Activated naive CD4-positive, alpha-beta T cell treated with anti-CD3 and anti-CD28 coated beads, Interleukin-2, amount 50 U/mL, for 72 hours (primary cell): Measurements from ENCODE around the gene IFITM10. TPM values are rescaled to one million over a fixed set of nuclear protein-coding genes. Genes with fewer than 3 reads are reported as not detected.
A peak's percentile ranks its signal among the peaks of the same experiment; 100 is the strongest.

Source experiments
- ATAC-seq, 2 donors: fragments of 150-1000 bp; cut with Tn5 transposase; 2 replicates each; pipeline ENCODE4 v1.10.0; 2021; ENCODE audit warnings: mild to moderate bottlenecking in 2 of 2, moderate library complexity in 2 of 2
- DNase-seq, 2 donors: peaks; one replicate each; pipeline ENCODE4 v3.0.0; 2021 to 2022; ENCODE audit warnings: low spot score in 2 of 2
- H3K27ac Mint-ChIP-seq, 2 donors: one replicate each; pipeline ENCODE4 v1.8.0; 2022; ENCODE audit warnings: mild to moderate bottlenecking in 2 of 2, mixed read lengths in 2 of 2
- H3K36me3 Mint-ChIP-seq, 2 donors: one replicate each; pipeline ENCODE4 v1.8.0; 2022; ENCODE audit warnings: mixed read lengths in 2 of 2
- H3K9me3 Mint-ChIP-seq, 2 donors: one replicate each; pipeline ENCODE4 v1.8.0; 2022; ENCODE audit warnings: mixed read lengths in 2 of 2
- total RNA-seq, 2 donors: library from RNA; stranded (reverse); gene quantifications; one replicate each; pipeline ENCODE4 v1.2.3, GENCODE V29; 2022

IFITM10 gene
- total RNA-seq, 2 donors from 2014 or later: 1.2 to 1.8 TPM

- no peak for DNase-seq
- ATAC-seq: no peak
- H3K27ac Mint-ChIP-seq: peak overlapping the region; percentile 81 to 91
- H3K36me3 Mint-ChIP-seq: no peaks in the 10 kb centered on the region
- H3K9me3 Mint-ChIP-seq: no peaks in the 10 kb centered on the region
Measured at GRCh38 chr11:1758611-1759150, 8.3 kb upstream of the IFITM10 start.

DNA sequence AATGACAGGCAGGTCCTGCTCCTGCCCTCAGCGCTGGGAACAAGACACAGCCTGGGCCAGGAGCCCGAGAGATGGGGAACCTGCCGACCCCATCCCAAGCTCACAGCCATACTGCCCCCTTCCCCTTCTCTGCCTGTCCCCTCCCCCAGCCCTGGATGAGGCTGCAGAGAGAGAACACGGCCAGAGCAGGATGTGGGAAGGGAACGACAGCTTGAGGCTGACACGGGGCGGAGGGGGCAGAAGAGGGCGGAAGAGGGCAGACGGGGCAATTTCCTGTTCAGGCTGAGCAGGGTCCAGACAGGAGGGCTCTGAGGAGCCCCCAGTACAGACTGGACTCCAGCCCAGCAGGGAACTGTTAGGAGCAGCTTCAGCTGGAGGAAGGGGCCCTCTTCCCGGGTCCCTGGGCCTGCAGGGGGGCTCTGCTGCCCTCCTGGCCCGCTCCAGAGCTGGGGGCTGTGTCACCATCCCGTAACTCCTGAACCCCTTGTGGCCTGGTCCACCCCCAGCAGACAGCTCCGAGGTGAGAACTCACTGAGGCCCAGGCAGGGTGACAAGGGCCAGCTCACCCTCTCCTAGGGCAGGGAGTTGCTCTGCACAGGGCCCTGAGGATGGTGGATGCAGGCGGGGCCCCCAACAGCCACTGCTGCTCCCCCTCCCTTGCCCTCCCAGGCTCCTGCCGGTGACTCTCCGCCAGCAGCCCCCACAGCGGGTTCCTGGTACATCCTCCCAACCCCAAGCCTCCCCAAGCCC, 7.6 kb upstream of the IFITM10 start:
- peak in 1 of 2 donors; percentile 37 for DNase-seq
- no peaks in the 10 kb centered on the region for H3K36me3 Mint-ChIP-seq
- peak; percentile 62 to 83 for ATAC-seq
- H3K9me3 Mint-ChIP-seq: no peaks in the 10 kb centered on the region
- peak overlapping the region; percentile 91 to 96 for H3K27ac Mint-ChIP-seq

- H3K9me3 Mint-ChIP-seq: no peaks in the 10 kb centered on the region
- H3K27ac Mint-ChIP-seq: peak overlapping the region; percentile 91 to 96
- ATAC-seq (peak; percentile 4 to 9), DNase-seq (no peak)
- H3K36me3 Mint-ChIP-seq: no peaks in the 10 kb centered on the region
Measured at GRCh38 chr11:1756791-1757771, 6.7 kb upstream of the IFITM10 start.

DNA sequence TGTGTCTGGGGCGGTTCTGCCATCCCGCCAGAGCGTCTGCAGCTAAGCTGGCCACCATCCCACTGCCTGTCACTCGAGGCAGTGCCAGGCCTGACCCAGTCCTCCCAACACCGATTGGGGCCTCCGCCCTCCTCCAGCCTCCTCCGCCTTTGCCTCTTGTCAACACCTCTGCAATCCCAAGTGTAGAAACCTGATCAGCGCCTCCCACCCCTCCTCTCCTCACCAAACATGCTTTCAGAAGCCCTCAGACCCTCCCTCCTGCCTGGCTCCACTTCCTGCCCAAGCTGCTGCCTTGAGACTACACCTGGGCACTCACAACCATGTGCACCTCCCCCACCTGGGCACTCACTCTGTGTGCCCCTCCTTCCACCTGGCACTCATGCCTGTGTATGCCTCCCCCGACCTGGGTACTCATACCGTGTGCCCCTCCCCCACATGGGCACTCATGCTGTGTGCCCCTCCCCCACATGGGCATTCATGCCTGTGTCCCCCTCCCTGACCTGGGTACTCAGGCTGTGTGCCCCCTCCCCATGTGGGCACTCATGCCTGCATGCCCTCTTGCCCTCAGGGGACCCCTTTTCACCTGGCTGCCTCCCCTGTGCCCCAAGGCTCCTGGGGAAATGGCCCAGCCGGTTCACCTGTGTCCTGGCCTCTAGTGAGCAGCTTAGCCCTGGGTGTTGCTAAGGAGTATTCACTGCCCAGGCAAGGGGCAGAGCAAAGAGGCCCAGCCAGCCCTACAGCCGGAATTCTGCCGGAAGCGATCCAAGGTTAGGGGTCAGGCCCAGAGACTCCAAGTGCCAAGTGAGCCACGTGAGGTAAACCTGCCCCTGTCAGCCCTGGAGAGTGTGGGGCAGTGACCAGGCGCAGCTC, 5.5 kb upstream of the IFITM10 start:
- Mint-ChIP-seq H3K27ac (peak overlapping the region in 1 of 2 donors; percentile 65), H3K36me3 (no peaks in the 10 kb centered on the region), H3K9me3 (no peaks in the 10 kb centered on the region)
- ATAC-seq: no peak
- no peak for DNase-seq

DNA sequence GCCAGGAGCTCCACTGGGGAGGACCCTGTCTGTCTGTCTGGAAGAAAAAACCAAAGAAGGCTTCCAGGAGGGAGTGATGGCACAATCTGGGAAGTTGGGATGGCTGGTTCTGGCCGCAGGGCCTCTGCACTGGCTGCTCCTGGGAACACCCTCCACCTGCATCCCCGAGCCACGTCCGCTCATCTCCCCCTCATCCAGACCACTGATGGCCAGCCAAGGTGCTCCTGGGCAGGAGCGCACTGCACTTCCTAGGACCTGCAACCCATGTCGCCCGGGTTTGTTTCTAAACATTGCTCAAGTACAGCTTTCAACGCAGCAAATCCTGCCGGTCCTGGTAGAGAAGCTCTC, 4.9 kb upstream of the IFITM10 start:
- DNase-seq (no peak), ATAC-seq (no peak)
- H3K27ac Mint-ChIP-seq: peak overlapping the region in 1 of 2 donors; percentile 65
- H3K9me3 Mint-ChIP-seq: no peaks in the 10 kb centered on the region
- no peaks in the 10 kb centered on the region for H3K36me3 Mint-ChIP-seq

- no peaks in the 10 kb centered on the region for H3K36me3 Mint-ChIP-seq
Measured at GRCh38 chr11:1754376-1755150, 4.2 kb upstream of the IFITM10 start.

DNA sequence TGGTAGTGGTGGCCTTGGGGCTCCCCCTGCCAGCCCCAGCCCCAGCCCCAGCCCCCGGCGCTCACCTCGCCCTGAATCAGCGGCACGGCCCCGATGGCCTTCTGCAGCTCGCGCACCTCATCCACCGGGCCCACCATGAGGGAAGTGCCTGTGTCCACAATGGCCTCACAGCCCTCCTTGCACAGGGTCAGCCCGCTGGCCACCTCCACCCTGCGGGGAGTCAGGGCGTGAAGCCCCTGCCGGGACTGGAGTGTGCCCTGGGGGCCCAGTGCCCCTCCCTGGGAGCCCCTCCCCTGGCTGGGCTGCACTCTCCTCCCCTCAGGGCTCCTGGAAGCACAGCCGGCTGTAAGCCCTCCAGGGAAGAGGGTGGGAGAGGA, 3.5 kb upstream of the IFITM10 start:
- Mint-ChIP-seq H3K9me3 (no peaks in the 10 kb centered on the region), H3K36me3 (no peaks in the 10 kb centered on the region), H3K27ac (no peak overlapping the region)
- DNase-seq (no peak), ATAC-seq (no peak)

More at GRCh38 chr11:1754376-1755150, 4.2 kb upstream of the IFITM10 start:
- no peak for ATAC-seq
- H3K27ac Mint-ChIP-seq: peak overlapping the region in 1 of 2 donors; percentile 65
- H3K9me3 Mint-ChIP-seq: no peaks in the 10 kb centered on the region
- no peak for DNase-seq

DNA sequence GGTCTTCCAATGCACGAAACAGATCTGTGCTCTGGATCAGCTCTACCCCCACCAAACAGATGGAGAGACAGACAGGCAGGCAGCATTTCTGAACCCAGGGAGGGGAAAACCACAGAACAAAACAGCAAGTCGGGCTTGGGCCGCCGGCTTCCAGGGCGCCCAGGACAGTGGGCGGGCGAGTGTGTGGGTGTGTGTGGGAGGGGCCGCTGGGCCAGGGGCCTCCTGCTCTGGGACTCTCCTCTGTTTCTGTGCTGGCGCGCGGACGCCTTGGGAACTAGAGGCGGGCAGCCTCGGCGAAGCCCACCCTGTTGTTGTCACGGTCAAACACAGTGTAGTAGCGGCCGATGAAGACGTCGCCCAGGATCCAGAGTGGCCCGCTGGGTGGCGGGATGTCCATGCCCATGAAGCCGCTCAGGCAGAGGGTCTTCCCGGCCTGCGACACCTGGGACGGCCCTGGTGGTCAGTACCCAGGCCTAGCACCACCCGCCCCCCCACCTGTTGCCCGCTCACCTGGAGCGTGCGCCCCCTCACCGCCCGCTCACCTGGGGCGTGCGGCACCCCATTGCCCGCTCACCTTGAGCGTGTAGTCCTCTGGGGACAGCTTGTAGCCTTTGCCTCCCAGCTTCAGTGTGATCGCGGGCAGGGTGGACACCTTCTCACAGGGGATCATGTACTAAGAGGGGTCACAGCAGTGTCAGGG, 3.0 kb upstream of the IFITM10 start:
- H3K27ac Mint-ChIP-seq: no peak overlapping the region
- H3K36me3 Mint-ChIP-seq: no peaks in the 10 kb centered on the region
- DNase-seq: no peak
- H3K9me3 Mint-ChIP-seq: no peaks in the 10 kb centered on the region
- ATAC-seq: no peak

- H3K27ac Mint-ChIP-seq: no peak overlapping the region
- ATAC-seq (no peak), DNase-seq (no peak)
- H3K36me3 Mint-ChIP-seq: no peaks in the 10 kb centered on the region
- H3K9me3 Mint-ChIP-seq: no peaks in the 10 kb centered on the region
Measured at GRCh38 chr11:1752907-1753228, 2.5 kb upstream of the IFITM10 start.

DNA sequence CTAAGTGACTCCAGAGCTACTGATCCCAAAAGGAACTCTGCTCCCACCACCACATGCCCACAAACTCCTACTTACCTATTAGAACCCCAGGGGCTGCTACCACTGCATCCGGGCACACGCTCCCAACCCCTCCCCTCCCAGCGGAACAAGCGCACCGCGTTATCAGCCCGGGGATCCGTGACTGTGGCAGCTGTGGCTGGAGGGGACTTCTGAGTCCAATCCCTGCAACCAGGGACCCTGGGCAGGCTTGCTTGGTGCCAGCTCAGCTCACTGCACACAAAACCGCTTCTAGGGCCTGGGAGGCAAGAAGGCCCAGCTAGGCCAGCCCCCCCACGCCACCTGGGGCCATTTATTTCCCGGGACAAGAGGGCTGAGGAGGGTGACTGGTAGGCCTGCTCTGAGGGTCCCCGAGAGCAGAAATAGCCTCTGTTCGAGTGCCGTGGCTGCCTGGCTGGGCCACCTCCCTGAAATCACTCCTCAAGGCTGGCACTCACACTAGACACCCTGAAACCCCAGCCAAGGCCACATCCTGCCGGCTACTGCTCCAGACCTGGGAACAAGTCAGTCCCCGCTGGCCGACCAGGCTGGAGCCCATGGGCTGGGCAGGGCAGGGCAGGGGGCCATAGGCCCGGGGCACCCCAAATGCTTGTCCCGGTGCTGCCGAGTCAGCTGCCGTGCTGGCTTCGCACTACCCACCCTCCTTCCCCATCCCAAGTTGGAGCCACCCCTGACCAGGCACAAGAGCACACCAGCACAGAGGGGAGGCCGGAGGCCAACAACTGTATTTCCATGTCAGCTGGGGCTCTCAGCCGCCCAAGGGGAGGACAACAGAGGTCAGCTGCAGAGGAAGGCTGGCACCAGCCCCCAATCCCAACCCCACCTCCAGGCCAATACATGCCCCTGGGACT, 1.9 kb upstream of the IFITM10 start:
- Mint-ChIP-seq H3K36me3 (no peaks in the 10 kb centered on the region), H3K9me3 (no peaks in the 10 kb centered on the region), H3K27ac (no peak overlapping the region)
- ATAC-seq (peak in 1 of 2 donors; percentile 43), DNase-seq (no peak)

- ATAC-seq (no peak), DNase-seq (no peak)
- no peaks in the 10 kb centered on the region for H3K9me3 Mint-ChIP-seq
- H3K36me3 Mint-ChIP-seq: no peaks in the 10 kb centered on the region
- H3K27ac Mint-ChIP-seq: no peak overlapping the region
Measured at GRCh38 chr11:1751531-1751921, 1.1 kb upstream of the IFITM10 start.

DNA sequence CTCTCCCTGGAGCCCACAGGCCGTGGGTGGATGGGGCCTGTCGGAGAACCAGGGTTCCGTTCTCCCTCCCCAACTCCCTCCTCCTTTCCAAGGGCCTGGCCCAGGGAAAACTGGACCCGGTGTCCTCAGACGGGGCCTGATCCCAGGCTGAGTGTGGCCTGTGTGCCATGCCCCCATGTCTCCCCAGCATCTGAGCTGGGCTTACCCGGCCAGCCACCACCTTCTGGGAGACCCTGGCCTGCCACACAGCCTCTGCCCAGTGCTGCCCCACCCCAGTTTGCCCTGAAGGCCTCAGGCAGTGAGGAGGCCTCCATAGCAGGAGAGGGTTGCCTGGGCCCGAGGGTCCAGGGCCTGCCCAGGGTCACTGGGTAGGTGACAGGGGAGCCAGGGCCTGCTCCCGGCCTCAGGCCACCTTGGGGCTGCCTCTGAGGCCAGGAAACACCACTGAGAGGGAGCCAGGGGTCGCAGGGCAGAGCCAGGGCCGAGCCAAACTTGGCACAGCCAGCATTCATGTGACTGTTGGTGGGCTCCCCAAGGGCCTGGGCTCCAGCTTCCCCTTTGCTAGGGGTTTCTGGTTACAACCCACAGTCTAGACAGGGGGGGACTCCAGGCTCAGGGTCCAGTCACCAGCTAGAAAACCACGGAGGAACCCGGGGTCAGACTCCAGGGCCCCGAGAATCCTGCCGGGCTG, 590 bp upstream of the IFITM10 start:
- Mint-ChIP-seq H3K27ac (peak overlapping the region in 1 of 2 donors; percentile 40), H3K36me3 (no peaks in the 10 kb centered on the region), H3K9me3 (peaks cover 3 to 4% of the 10 kb centered on the region in 2 donors)
- no peak for DNase-seq
- no peak for ATAC-seq

- Mint-ChIP-seq H3K27ac (no peak overlapping the region), H3K36me3 (no peaks in the 10 kb centered on the region), H3K9me3 (peaks cover 5 to 9% of the 10 kb centered on the region in 2 donors)
- ATAC-seq (peak in 1 of 2 donors; percentile 12), DNase-seq (no peak)
Measured at GRCh38 chr11:1749395-1750351, 722 bp downstream of the IFITM10 start.
